ENCODE data around the gene ROR2. TPM values are rescaled to one million over a fixed set of nuclear protein-coding genes. Genes with fewer than 3 reads are reported as not detected.

ROR2 gene
- total RNA-seq, 2 donors from 2014 or later = 0.21 to 0.68 TPM

DNA sequence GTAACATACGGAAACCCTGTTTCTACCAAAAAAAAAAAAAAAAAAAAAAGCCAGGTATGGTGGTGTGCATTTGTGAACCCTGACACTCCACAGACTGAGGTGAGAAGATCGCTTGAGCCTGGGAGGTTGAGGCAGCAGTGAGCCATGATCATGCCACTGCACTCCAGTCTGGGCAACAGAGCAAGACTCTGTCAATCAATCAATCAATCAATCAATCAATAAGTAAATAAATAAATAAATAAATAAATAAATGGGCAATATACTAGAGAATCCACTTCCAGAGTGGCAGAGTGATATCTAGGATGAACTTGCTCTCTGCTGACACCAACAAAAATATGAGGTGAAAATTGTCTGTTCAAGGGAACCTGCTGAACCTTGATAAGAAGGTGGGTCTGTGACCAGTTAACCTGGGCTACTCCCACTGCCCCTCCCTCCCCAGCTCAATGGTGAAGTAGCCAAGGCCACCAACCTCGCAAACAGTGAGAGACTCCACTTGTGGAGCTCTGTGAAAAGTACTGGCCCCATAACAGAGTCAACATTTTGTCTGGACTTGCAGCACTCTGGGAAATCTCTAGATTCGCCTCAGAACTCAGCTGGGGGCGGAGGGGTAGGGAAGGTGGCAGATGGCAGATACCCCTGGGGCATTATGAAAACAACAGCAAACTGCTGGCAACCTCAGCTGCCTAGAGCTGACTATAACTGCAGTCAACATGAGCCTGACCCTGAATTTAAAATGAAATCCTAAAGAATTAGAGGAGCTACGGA is 163.7 kb downstream of the ROR2 start:
- H3K27ac ChIP-seq = no peak overlapping the region
- no peak overlapping the region for H3K4me3 ChIP-seq
- H3K36me3 ChIP-seq = no peaks in the 10 kb centered on the region
- no peaks in the 10 kb centered on the region for H3K27me3 ChIP-seq (replicated peaks; ENCODE audit: insufficient read depth)
- DNase-seq (ENCODE audit: low spot score) = no peak
- ATAC-seq (ENCODE audit: insufficient number of reproducible peaks, low FRiP score, low read depth) = no peak
- H3K4me1 ChIP-seq (ENCODE audit: control insufficient read depth in 1 of 2, low read depth in 2 of 2) = no peaks in the 10 kb centered on the region
- H3K9me3 ChIP-seq = no peaks in the 10 kb centered on the region
- TF ChIP-seq CTCF (IDR thresholded peaks at IDR 0.05) = no peak

- Histone ChIP-seq H3K36me3 (no peaks in the 10 kb centered on the region), H3K27ac (no peak overlapping the region), H3K4me1 (ENCODE audit: control insufficient read depth in 1 of 2, low read depth in 2 of 2) (no peaks in the 10 kb centered on the region), H3K4me3 (no peak overlapping the region), H3K9me3 (no peaks in the 10 kb centered on the region), H3K27me3 (replicated peaks; ENCODE audit: insufficient read depth) (no peaks in the 10 kb centered on the region)
- DNase-seq (ENCODE audit: low spot score) (no peak), ATAC-seq (ENCODE audit: insufficient number of reproducible peaks, low FRiP score, low read depth) (no peak)
- no peak for TF ChIP-seq CTCF (IDR thresholded peaks at IDR 0.05)
These were observed 164.6 kb downstream of the ROR2 start for GRCh38 chr9:91785447-91785842.

- ATAC-seq (ENCODE audit: insufficient number of reproducible peaks, low FRiP score, low read depth) (no peak), DNase-seq (ENCODE audit: low spot score) (no peak)
- no peaks in the 10 kb centered on the region for H3K36me3 ChIP-seq
- no peaks in the 10 kb centered on the region for H3K9me3 ChIP-seq
- no peaks in the 10 kb centered on the region for H3K4me1 ChIP-seq (ENCODE audit: control insufficient read depth in 1 of 2, low read depth in 2 of 2)
- no peak for TF ChIP-seq CTCF (IDR thresholded peaks at IDR 0.05)
- no peak overlapping the region for H3K4me3 ChIP-seq
- H3K27ac ChIP-seq = no peak overlapping the region
- no peaks in the 10 kb centered on the region for H3K27me3 ChIP-seq (replicated peaks; ENCODE audit: insufficient read depth)
These were observed 165.2 kb downstream of the ROR2 start for GRCh38 chr9:91784673-91785446.

DNA sequence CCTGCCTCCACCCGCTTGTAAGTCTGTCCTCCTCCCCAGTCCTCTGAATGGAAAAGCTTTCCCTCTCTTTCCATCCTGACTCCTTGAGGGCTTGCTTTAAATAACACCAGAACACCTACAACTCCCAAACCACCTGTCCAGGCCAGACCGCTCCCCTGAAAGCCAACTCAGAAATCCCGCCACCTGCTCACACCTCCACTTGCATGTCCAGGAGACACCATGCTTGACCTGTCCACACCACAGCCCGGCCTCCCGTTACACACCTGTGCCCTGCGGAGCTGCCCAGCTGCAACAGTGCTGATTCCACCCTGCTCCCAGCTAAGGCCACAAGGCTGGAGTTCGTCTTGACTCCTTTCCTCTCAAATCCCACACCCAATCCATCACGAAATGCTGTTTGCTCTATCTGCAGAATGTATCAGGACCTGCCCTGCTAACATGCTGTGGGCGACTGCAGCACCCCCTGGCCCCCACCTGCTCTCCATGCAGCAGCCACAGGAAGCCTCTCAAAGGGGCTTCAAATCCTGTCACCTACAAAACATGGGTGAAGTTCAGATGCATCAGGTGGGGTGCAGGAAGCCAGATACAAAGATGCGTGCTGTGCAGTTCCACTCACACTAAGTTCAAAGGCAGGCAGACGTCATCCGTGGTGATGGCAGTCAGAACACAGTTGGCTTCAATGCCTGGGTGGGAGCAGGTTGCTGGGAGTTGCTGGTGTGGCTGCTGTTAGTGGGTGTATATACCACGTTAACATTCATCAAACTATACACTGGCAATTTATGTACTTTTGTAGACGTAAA is 166.0 kb downstream of the ROR2 start:
- no peak overlapping the region for H3K4me3 ChIP-seq
- no peak for TF ChIP-seq CTCF (IDR thresholded peaks at IDR 0.05)
- ATAC-seq (ENCODE audit: insufficient number of reproducible peaks, low FRiP score, low read depth) (no peak), DNase-seq (ENCODE audit: low spot score) (no peak)
- H3K27me3 ChIP-seq (replicated peaks; ENCODE audit: insufficient read depth) = no peaks in the 10 kb centered on the region
- no peaks in the 10 kb centered on the region for H3K9me3 ChIP-seq
- H3K27ac ChIP-seq = no peak overlapping the region
- H3K36me3 ChIP-seq = no peaks in the 10 kb centered on the region
- no peaks in the 10 kb centered on the region for H3K4me1 ChIP-seq (ENCODE audit: control insufficient read depth in 1 of 2, low read depth in 2 of 2)

DNA sequence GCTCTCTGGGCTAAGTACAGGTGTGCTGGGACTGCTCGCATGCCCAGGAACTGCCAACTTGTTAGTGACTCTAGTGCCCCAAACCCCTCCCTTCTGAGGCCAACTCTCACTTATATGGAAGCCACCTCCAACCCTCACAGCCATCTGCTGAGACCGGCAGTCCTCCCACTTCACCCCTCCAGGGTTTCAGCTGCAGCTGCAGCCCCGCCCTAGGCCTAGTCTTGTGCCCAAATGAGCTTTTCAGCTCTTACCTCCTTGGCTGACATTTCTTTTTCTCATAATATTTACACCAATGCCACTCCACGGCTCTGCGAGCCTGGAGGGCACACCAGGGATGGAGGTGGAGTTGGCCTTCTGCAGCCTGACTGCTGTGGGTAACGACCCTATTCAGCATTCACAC is 166.6 kb downstream of the ROR2 start:
- Histone ChIP-seq H3K4me1 (ENCODE audit: control insufficient read depth in 1 of 2, low read depth in 2 of 2) (no peaks in the 10 kb centered on the region), H3K4me3 (no peak overlapping the region), H3K36me3 (no peaks in the 10 kb centered on the region), H3K27ac (no peak overlapping the region), H3K27me3 (replicated peaks; ENCODE audit: insufficient read depth) (no peaks in the 10 kb centered on the region), H3K9me3 (no peaks in the 10 kb centered on the region)
- no peak for TF ChIP-seq CTCF (IDR thresholded peaks at IDR 0.05)
- ATAC-seq (ENCODE audit: insufficient number of reproducible peaks, low FRiP score, low read depth) (no peak), DNase-seq (ENCODE audit: low spot score) (no peak)

Measured in thoracic aorta (tissue), 2 donors.